Esophagus (tissue), 2 donors: Measurements from ENCODE around the gene MRNIP. TPM values are rescaled to one million over a fixed set of nuclear protein-coding genes. Genes with fewer than 3 reads are reported as not detected.

Experiments used
- H3K27ac ChIP-seq, 2 donors: one replicate each; pipeline ENCODE4 v1.5.1; 2013; ENCODE audit warnings: low read depth in 2 of 2, mild to moderate bottlenecking in 2 of 2, inconsistent platforms in 1 of 2, low read length in 1 of 2, moderate library complexity in 1 of 2
- H3K27me3 ChIP-seq, 2 donors: one replicate each; pipeline ENCODE4 v1.6.1; 2013; ENCODE audit warnings: low read length in 2 of 2, control low read depth in 1 of 2, mild to moderate bottlenecking in 1 of 2; ENCODE audit not compliant: insufficient read depth in 2 of 2, control insufficient read depth in 1 of 2
- H3K36me3 ChIP-seq, 2 donors: one replicate each; pipeline ENCODE4 v1.6.1; 2013; ENCODE audit warnings: low read length in 1 of 2; ENCODE audit not compliant: control insufficient read depth in 2 of 2, insufficient read depth in 2 of 2
- H3K4me1 ChIP-seq, 2 donors: one replicate each; pipeline ENCODE4 v1.6.1; 2013; ENCODE audit warnings: low read length in 1 of 2; ENCODE audit not compliant: control insufficient read depth in 2 of 2, insufficient read depth in 2 of 2
- H3K4me3 ChIP-seq, 2 donors: one replicate each; pipeline ENCODE4 v1.5.1; 2013; ENCODE audit warnings: low read length in 2 of 2, mild to moderate bottlenecking in 2 of 2, low read depth in 1 of 2, moderate library complexity in 1 of 2
- H3K9me3 ChIP-seq, 2 donors: one replicate each; pipeline ENCODE4 v1.6.1; 2013; ENCODE audit warnings: mild to moderate bottlenecking in 2 of 2, low read depth in 1 of 2, low read length in 1 of 2, moderate library complexity in 1 of 2; ENCODE audit not compliant: control insufficient read depth in 2 of 2, insufficient read depth in 1 of 2
- WGBS, 2 donors: extraction: QIAGEN DNeasy Blood & Tissue Kit; methylation state at CpG; one replicate each; pipeline ENCODE4 v1.1.7; 2013; 5-methylcytosine and 5-hydroxymethylcytosine counted together
- polyA plus RNA-seq, 2 donors: library from polyadenylated mRNA; stranded (reverse); fragments of 200-250 nt; gene quantifications; one replicate each; pipeline ENCODE4 v1.2.3, GENCODE V29; 2013
- donor health status: healthy with polysubstance abuse.
- donor health status: Bipolar disorder and iron deficiency.

The MRNIP gene
- polyA plus RNA-seq, 2 donors, result 12.2 to 31.5 TPM

DNA sequence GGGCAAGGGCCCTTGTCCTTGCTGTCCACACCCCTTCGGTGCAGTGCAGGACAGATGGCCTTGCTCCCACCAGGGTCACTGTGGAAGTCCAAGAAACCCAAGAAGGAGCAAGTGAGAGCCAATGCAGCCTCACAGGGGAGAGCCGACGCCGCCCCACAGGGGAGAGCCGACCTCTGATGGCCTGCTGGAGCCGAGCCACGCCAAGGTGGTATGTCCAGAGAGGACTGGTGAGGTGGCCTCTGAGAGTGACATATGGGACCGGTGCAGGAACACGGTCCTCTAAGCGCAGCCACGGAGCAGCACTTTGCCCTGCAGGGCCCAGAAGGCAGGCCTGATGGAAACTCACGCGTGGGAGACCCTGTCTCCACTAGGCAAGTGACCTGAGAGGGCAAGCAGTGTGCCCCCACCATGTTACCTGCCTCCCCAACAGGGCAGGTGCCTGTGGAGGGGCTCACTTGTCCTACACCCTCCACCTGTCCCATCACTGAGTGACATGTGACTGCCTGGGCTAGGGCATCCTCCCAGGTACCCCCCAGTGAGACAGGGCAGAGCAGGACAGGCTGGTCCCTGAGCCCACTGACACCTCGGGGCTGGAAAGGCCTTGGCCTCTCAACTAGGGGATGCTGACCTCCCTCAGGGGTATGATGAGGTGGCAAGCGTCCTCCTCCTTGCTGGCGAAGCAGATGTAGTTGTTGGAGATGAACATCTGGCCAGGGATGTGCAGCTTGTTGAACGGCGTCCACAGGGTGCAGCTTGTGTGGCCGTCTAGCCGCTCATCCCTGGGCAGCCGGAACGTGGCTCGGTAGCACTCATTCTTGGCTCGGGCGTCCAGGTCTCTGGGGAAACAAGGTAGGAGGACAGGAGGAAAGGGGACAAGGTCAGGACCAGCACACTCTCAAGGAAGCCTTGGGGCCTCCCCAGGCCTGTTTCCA, 32.4 kb upstream of the MRNIP start:
- no peaks in the 10 kb centered on the region for H3K27me3 ChIP-seq
- WGBS, 2 donors, result 96 to 97% methylated on average over 25 of the region's 25 CpGs
- peaks cover 44 to 80% of the 10 kb centered on the region in 2 donors for H3K36me3 ChIP-seq
- H3K4me3 ChIP-seq, result no peak overlapping the region
- no peaks in the 10 kb centered on the region for H3K4me1 ChIP-seq
- no peak overlapping the region for H3K27ac ChIP-seq
- no peaks in the 10 kb centered on the region for H3K9me3 ChIP-seq

DNA sequence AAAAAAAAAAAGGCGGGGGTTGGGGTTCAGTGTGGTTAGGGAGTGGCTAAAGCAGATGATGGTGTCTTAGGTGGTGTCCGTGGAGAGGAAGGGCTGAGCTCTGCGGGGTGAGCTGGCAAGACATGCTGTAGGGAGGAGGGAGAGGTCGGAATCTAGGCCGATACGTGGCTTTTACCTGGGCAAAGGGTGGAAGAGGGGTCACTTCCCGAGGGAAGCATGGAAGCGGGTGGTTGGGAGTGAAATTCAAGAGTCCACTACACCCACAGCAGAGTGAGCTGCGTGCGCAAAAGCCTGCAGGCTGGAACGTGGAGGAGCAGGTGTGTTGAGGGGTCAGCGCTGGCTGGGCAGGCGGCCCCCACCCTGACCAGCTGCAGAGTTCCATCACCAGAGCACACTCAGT, 31.3 kb upstream of the MRNIP start:
- H3K4me1 ChIP-seq, result no peaks in the 10 kb centered on the region
- no peak overlapping the region for H3K27ac ChIP-seq
- H3K27me3 ChIP-seq, result no peaks in the 10 kb centered on the region
- WGBS, 2 donors, result 95% methylated on average over 13 of the region's 13 CpGs
- H3K9me3 ChIP-seq, result no peaks in the 10 kb centered on the region
- peaks cover 38 to 79% of the 10 kb centered on the region in 2 donors for H3K36me3 ChIP-seq
- no peak overlapping the region for H3K4me3 ChIP-seq

DNA sequence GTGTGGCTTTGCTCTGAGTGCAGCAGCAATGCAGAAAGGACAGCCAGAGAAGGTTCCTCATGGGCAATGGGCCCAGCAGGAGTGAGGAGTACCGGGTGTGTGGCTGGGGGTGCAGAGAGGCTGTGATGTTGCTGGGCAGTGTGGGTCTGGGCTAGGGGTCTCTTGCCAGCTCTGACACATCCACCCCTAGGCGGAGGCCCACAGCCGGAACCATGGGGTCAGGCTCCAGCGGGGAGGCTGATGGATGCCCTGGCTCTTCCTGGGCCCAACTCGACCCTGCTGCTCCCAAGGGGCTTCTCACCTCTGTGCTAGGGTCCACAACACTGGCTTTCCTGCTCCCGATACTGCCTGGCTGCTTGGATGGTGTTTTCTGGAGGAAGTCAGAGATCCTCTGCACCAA, 29.2 kb upstream of the MRNIP start:
- Histone ChIP-seq H3K4me3 (no peak overlapping the region), H3K4me1 (no peaks in the 10 kb centered on the region), H3K27me3 (no peaks in the 10 kb centered on the region), H3K36me3 (peaks cover 29 to 64% of the 10 kb centered on the region in 2 donors), H3K9me3 (peaks cover 0 to under 1% of the 10 kb centered on the region in 2 donors), H3K27ac (no peak overlapping the region)
- WGBS, 2 donors, result 92 to 98% methylated on average over 4 to 6 of the region's 6 CpGs

DNA sequence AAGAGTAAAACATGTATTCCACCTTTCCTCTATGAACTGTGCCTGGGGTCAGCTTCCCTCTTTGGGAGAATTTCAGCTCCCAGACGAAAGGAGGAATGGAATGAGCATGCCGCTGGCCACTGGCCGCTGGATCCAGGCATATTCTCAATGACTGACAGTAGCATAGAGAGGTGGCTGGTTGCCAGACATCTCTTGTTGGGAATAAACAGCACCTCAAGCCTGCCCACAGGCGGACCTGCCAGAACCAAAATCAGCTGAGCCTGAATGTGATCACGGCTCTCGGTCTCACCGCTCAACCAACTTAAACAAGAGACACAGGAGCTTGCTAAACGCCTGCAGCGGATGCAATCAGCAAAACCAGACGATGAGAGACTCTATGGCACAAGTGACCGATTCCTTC, 28.5 kb upstream of the MRNIP start:
- no peaks in the 10 kb centered on the region for H3K4me1 ChIP-seq
- WGBS, 2 donors, result 95% methylated on average over 11 of the region's 11 CpGs
- peaks cover 25 to 57% of the 10 kb centered on the region in 2 donors for H3K36me3 ChIP-seq

DNA sequence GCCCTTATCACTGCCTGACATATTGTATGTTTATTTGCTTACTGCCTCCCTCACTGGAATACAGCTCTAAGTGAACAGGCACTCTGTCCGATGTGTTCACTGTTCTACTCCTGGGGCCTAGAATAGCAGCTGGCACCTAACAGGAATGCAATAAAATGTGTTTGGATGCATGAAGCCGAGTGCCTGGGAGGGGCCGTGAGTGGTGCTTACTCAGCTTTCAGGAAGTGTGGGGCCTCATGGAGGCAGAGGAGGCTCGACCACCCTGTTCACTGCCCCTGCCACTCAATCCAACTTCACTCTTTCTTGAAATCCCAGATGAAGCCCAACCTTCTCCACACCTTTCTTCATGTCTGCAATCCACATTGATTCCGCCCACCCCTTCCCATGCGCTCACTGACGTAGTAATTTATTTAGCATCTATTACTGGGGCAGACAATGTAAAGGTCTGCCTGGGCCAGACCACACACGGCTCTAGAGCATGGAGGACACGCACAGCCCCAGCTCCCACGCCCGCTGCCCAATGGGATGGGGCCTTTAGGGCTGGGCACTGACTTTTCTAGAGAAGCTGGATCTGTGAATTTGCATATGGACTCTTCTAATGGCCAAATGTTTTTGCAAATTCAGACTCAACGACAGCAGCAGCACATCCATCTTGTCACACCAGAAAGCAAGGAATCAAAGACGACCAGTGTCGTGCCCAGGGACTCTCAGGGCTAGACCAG, 27.7 kb upstream of the MRNIP start:
- Histone ChIP-seq H3K4me1 (no peaks in the 10 kb centered on the region), H3K27me3 (no peaks in the 10 kb centered on the region), H3K4me3 (no peak overlapping the region), H3K9me3 (peaks cover 0 to 4% of the 10 kb centered on the region in 2 donors), H3K36me3 (peaks cover 20 to 50% of the 10 kb centered on the region in 2 donors), H3K27ac (no peak overlapping the region)
- WGBS, 2 donors, result 88 to 89% methylated on average over 14 of the region's 14 CpGs

More for the DNA sequence above, 28.5 kb upstream of the MRNIP start:
- H3K27me3 ChIP-seq, result no peaks in the 10 kb centered on the region
- peaks cover 0 to 4% of the 10 kb centered on the region in 2 donors for H3K9me3 ChIP-seq
- no peak overlapping the region for H3K27ac ChIP-seq
- H3K4me3 ChIP-seq, result no peak overlapping the region

DNA sequence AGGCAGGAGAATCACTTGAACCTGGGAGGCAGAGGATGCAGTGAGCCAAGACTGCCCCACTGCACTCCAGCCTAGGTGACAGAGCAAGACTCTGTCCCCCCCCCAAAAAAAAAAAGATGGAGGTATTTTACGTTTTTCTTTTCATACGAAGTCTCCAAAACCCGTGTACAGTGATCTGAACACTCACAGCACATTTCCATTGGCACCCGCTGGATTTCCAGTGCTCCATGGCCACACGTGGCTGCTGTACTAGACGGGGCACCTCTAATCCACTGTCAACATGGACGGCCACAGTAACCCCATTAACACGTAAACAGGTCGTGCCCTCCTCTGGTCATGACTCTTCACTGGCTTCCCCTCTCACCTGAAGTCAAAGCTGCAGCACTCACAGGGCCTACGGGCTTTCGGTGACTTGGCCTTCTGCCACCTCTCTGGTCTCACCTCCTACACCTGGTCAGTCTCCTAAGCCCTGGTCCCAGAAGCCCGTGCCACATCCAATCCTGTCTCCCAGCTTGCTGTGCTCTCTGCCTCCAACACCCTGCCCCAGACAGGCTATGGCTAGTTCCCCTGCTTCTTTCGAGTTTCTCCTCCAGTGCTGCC, 27.0 kb upstream of the MRNIP start:
- Histone ChIP-seq H3K36me3 (peaks cover 14 to 49% of the 10 kb centered on the region in 2 donors), H3K27ac (no peak overlapping the region), H3K4me3 (no peak overlapping the region), H3K9me3 (peaks cover 0 to 4% of the 10 kb centered on the region in 2 donors), H3K27me3 (no peaks in the 10 kb centered on the region), H3K4me1 (no peaks in the 10 kb centered on the region)
- 96 to 97% methylated on average over 13 of the region's 13 CpGs for WGBS, 2 donors

DNA sequence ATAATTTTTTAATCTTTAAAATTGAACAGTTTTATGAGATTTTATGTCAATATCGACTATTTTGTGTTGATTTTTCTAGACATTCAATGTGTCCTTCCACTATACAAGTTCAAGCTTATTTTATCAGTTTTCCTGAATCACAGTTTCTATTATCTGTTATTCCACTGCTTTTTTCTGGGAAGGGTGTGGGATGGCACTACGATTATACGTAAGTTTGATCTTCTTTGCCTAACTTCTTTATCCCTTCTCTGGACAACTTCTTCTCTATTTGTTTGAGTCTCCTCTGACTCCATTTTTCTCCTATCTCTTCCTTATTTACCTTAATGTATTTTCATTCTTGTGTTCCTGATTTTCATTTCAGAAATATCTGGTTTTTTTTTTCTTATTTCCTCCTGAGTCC, 24.5 kb upstream of the MRNIP start:
- H3K9me3 ChIP-seq, result peaks cover 0 to 4% of the 10 kb centered on the region in 2 donors
- WGBS, 2 donors, result 98 to 99% methylated on average over 3 of the region's 3 CpGs
- no peak overlapping the region for H3K27ac ChIP-seq
- no peak overlapping the region for H3K4me3 ChIP-seq
- H3K4me1 ChIP-seq, result no peaks in the 10 kb centered on the region
- peaks cover 9 to 53% of the 10 kb centered on the region in 2 donors for H3K36me3 ChIP-seq
- H3K27me3 ChIP-seq, result no peaks in the 10 kb centered on the region

DNA sequence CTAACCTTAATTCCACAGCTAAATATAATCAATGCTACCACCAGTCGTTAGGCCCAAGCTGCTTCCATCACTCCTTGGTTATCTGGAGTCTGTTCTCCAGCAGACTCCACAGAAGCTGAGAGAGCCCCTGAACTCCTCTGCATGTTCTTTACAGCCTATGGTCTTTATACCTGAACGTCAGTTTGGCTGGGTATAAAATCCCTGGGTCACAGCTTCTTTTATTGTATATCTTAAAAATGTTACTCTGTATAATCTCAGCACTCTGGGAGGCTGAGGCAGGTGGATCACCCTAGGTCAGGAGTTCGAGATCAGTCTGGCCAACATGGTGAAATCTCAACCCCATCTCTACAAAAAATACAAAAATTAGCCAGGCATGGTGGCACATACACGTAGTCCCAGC, 23.7 kb upstream of the MRNIP start:
- H3K36me3 ChIP-seq, result peaks cover 9 to 50% of the 10 kb centered on the region in 2 donors
- WGBS, 2 donors, result 89 to 98% methylated on average over 4 of the region's 4 CpGs
- no peaks in the 10 kb centered on the region for H3K27me3 ChIP-seq
- H3K4me1 ChIP-seq, result no peaks in the 10 kb centered on the region
- H3K4me3 ChIP-seq, result no peak overlapping the region
- no peak overlapping the region for H3K27ac ChIP-seq
- peaks cover 0 to 4% of the 10 kb centered on the region in 2 donors for H3K9me3 ChIP-seq

DNA sequence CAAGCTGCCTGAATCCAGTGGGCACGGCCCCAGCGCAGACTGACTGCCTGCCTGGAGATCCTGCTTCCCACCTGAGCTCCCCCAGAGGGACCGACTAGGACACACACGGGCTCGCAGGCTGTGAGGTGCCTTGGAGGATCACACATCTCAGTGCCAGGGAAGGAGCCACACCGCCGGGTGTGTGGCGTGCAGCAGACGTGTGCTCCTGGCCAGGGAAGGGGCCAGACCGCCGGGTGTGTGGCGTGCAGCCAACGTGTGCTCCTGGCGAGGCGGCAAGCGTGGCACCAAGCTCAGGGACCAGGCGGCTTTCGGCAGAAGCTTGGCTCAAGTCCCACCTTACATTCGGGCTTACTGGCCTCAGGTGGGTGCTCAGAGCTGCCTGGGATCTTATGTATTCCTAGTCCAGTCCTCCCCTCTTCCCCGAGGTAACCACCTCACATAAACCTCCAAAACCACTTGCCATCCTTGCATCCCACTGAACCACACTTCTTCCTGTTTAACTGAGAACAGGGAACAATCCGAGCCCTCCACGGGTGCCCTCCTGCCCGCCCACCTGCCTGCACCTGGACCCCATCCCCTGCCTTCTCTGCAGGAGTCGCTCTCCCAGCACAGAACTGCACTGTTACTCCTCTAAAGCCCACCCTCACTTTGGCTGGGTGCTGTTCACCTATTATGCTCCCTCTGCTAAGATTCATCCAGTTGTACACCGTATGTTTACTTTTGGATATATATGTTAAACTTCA, 22.4 kb upstream of the MRNIP start:
- no peak overlapping the region for H3K27ac ChIP-seq
- no peaks in the 10 kb centered on the region for H3K27me3 ChIP-seq
- H3K4me1 ChIP-seq, result no peaks in the 10 kb centered on the region
- no peak overlapping the region for H3K4me3 ChIP-seq
- H3K9me3 ChIP-seq, result peaks cover 0 to 4% of the 10 kb centered on the region in 2 donors
- H3K36me3 ChIP-seq, result peaks cover 11 to 46% of the 10 kb centered on the region in 2 donors
- 87% methylated on average over 25 of the region's 25 CpGs for WGBS, 2 donors
